Smooth muscle cell (in vitro differentiated cells): ENCODE measurements around the gene FAU. TPM values are rescaled to one million over a fixed set of nuclear protein-coding genes. Genes with fewer than 3 reads are reported as not detected.

Experiments used
- DNase-seq: peaks from one replicate; lab custom pipeline; 2025; ENCODE audit not compliant: unreplicated experiment; lab: John Stamatoyannopoulos, UW
- H2AFZ ChIP-seq: fragments of 200-600 bp; sonication (generic); 2 replicates; pipeline ENCODE4 v1.6.0; 2016; ENCODE audit warnings: antibody characterized with exemption, low read depth, mild to moderate bottlenecking
- H3F3A ChIP-seq: fragments of 200-600 bp; sonication (generic); 2 replicates; pipeline ENCODE4 v1.6.0; 2017; ENCODE audit warnings: antibody characterized with exemption, low read depth
- H3K27ac ChIP-seq: fragments of 200-600 bp; sonication (generic); 2 replicates; pipeline ENCODE4 v1.5.1; 2016; ENCODE audit warnings: low read depth, mild to moderate bottlenecking
- H3K27me3 ChIP-seq: fragments of 200-600 bp; sonication (generic); 2 replicates; pipeline ENCODE4 v1.6.1; 2016; ENCODE audit warnings: low read depth, mild to moderate bottlenecking
- H3K36me3 ChIP-seq: fragments of 200-600 bp; sonication (generic); 2 replicates; pipeline ENCODE4 v1.5.1; 2016; ENCODE audit warnings: low read depth
- H3K4me1 ChIP-seq: fragments of 200-600 bp; sonication (generic); 2 replicates; pipeline ENCODE4 v1.5.1; 2016; ENCODE audit warnings: low read depth
- H3K4me2 ChIP-seq: fragments of 200-600 bp; sonication (generic); 2 replicates; pipeline ENCODE4 v1.6.0; 2016; ENCODE audit warnings: mild to moderate bottlenecking
- H3K4me3 ChIP-seq: fragments of 200-600 bp; sonication (generic); 2 replicates; pipeline ENCODE4 v1.5.1; 2016; ENCODE audit warnings: mild to moderate bottlenecking
- H3K79me2 ChIP-seq: fragments of 200-600 bp; sonication (generic); 2 replicates; pipeline ENCODE4 v1.6.0; 2016; ENCODE audit warnings: low read depth, mild to moderate bottlenecking
- H3K9ac ChIP-seq: fragments of 200-600 bp; sonication (generic); 2 replicates; pipeline ENCODE4 v1.6.0; 2016; ENCODE audit warnings: low read depth
- H3K9me3 ChIP-seq: fragments of 200-600 bp; sonication (generic); replicated peaks from 2 replicates; pipeline ENCODE4 v1.5.1; 2016; ENCODE audit warnings: low read depth
- H4K20me1 ChIP-seq: fragments of 200-600 bp; sonication (generic); 2 replicates; pipeline ENCODE4 v1.6.0; 2016; ENCODE audit warnings: low read depth
- CTCF ChIP-seq: fragments of 200-600 bp; sonication (generic); IDR thresholded peaks from 2 replicates; pipeline ENCODE4 v1.5.1; 2017; ENCODE audit warnings: borderline replicate concordance, mild to moderate bottlenecking, antibody characterized with exemption; ENCODE audit not compliant: insufficient read depth, poor library complexity, severe bottlenecking
- WGBS: methylation state at CpG from one replicate; pipeline ENCODE4 v1.1.7; 2016; ENCODE audit warnings: low lambda C conversion rate; 5-methylcytosine and 5-hydroxymethylcytosine counted together
- polyA plus RNA-seq: library from polyadenylated mRNA; unstranded; fragments of >200 nt; fragmentation: Nextera tagmentation; extraction: Ambion mirVana; gene quantifications from 2 replicates; pipeline ENCODE4 v1.2.1, GENCODE V29; 2016
- total RNA-seq: library from RNA; depleted of rRNA; stranded (reverse); fragments of >200 nt; gene quantifications from 2 replicates; pipeline ENCODE4 v1.2.3, GENCODE V29; 2014

FAU gene
- total and polyA plus RNA-seq, 2 experiments from 2014 or later: 509 to 537 TPM

- H3K4me1 ChIP-seq: peaks cover 5% of the 10 kb centered on the region
- TF ChIP-seq CTCF: no peak
- DNase-seq: no peak
- H3K9ac ChIP-seq: no peak overlapping the region
- no peaks in the 10 kb centered on the region for H3K36me3 ChIP-seq
- peaks cover 19% of the 10 kb centered on the region for H3F3A ChIP-seq
- H3K9me3 ChIP-seq: no peaks in the 10 kb centered on the region
- H2AFZ ChIP-seq: no peak overlapping the region
- H3K4me3 ChIP-seq: no peak overlapping the region
- H4K20me1 ChIP-seq: peaks cover 30% of the 10 kb centered on the region
- WGBS: 87% methylated on average over 3 of the region's 3 CpGs
- H3K27me3 ChIP-seq: no peaks in the 10 kb centered on the region
- no peak overlapping the region for H3K4me2 ChIP-seq
- H3K27ac ChIP-seq: no peak overlapping the region
- H3K79me2 ChIP-seq: peaks cover 18% of the 10 kb centered on the region
Observed at GRCh38 chr11:65131417-65131776, 9.5 kb upstream of the FAU start.

- DNase-seq: no peak
- peaks cover 5% of the 10 kb centered on the region for H3K4me1 ChIP-seq
- H3K27me3 ChIP-seq: no peaks in the 10 kb centered on the region
- H4K20me1 ChIP-seq: peaks cover 30% of the 10 kb centered on the region
- H3K9me3 ChIP-seq: no peaks in the 10 kb centered on the region
- H3K4me2 ChIP-seq: no peak overlapping the region
- H3K4me3 ChIP-seq: no peak overlapping the region
- peaks cover 20% of the 10 kb centered on the region for H3F3A ChIP-seq
- peaks cover 18% of the 10 kb centered on the region for H3K79me2 ChIP-seq
- H3K9ac ChIP-seq: no peak overlapping the region
- no peak overlapping the region for H3K27ac ChIP-seq
- WGBS: 98% methylated on average over 19 of the region's 19 CpGs
- H2AFZ ChIP-seq: no peak overlapping the region
- no peaks in the 10 kb centered on the region for H3K36me3 ChIP-seq
- no peak for TF ChIP-seq CTCF
Observed at GRCh38 chr11:65130631-65131416, 8.9 kb upstream of the FAU start.

GRCh38 chr11:65129649-65130441 lies 7.9 kb upstream of the FAU start:
- 96% methylated on average over 13 of the region's 13 CpGs for WGBS
- no peak overlapping the region for H3K9ac ChIP-seq

More at GRCh38 chr11:65129649-65130441, 7.9 kb upstream of the FAU start:
- DNase-seq: no peak
- H3K36me3 ChIP-seq: no peaks in the 10 kb centered on the region
- no peaks in the 10 kb centered on the region for H3K27me3 ChIP-seq
- H3K4me3 ChIP-seq: no peak overlapping the region
- no peak for TF ChIP-seq CTCF
- H3K4me1 ChIP-seq: no peaks in the 10 kb centered on the region
- H4K20me1 ChIP-seq: peaks cover 30% of the 10 kb centered on the region
- H3K27ac ChIP-seq: no peak overlapping the region
- H3K79me2 ChIP-seq: peaks cover 20% of the 10 kb centered on the region
- H3K4me2 ChIP-seq: no peak overlapping the region
- H3K9me3 ChIP-seq: no peaks in the 10 kb centered on the region
- H2AFZ ChIP-seq: no peak overlapping the region
- peaks cover 20% of the 10 kb centered on the region for H3F3A ChIP-seq
